Measurements from ENCODE around the gene TRIM75. TPM values are rescaled to one million over a fixed set of nuclear protein-coding genes. Genes with fewer than 3 reads are reported as not detected.
"Not testable (repeated sequence)": the region's sequence is repeated elsewhere in the genome, so short reads cannot be mapped to it uniquely, and the experiment has no call there.

TRIM75 gene
- polyA plus RNA-seq, 1 donor from 2014 or later = not detected

DNA sequence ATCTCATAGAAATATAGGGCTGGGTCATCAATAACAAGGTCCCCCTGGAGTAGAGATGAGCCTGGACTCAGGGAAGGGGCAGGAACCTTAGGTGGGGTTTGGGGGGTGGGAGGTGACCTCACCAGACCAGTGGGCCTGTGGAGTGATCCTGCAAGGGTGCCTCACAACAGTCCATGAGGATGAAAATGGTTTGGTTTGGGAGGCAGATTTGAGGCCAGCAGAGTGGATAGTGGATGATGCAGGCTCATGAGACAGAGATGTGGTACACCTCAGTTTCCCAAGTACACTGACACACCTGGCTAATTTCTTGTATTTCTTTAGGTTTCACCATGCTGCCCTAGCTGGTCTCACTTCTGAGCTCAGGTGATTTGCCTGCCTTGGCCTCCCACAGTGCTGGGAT is 40.0 kb upstream of the TRIM75 start:
- Histone ChIP-seq H3K9me2 (ENCODE audit: insufficient read depth, low read length) (no peaks in the 10 kb centered on the region), H3K36me3 (ENCODE audit: insufficient read depth, low read length) (no peaks in the 10 kb centered on the region), H3K79me2 (replicated peaks; ENCODE audit: insufficient read depth, low read length) (no peaks in the 10 kb centered on the region), H3K27ac (ENCODE audit: low read length) (no peak overlapping the region), H3F3A (ENCODE audit: insufficient read depth, low read length, poor library complexity, severe bottlenecking) (no peaks in the 10 kb centered on the region), H3K9ac (ENCODE audit: low read length) (no peak overlapping the region), H3K27me3 (ENCODE audit: insufficient read depth, low read depth, low read length) (no peaks in the 10 kb centered on the region), H3K4me3 (ENCODE audit: low read length) (no peak overlapping the region), H3K4me2 (ENCODE audit: low read length) (no peak overlapping the region), H3K9me3 (ENCODE audit: low read length) (no peaks in the 10 kb centered on the region), H2AFZ (ENCODE audit: low read depth, low read length) (no peak overlapping the region), H4K20me1 (ENCODE audit: insufficient read depth) (no peaks in the 10 kb centered on the region)
- TF ChIP-seq EP300 (conservative IDR thresholded peaks at IDR 0.05; ENCODE audit: poor library complexity, severe bottlenecking) = no peak
- TF ChIP-seq, protein P1, sequence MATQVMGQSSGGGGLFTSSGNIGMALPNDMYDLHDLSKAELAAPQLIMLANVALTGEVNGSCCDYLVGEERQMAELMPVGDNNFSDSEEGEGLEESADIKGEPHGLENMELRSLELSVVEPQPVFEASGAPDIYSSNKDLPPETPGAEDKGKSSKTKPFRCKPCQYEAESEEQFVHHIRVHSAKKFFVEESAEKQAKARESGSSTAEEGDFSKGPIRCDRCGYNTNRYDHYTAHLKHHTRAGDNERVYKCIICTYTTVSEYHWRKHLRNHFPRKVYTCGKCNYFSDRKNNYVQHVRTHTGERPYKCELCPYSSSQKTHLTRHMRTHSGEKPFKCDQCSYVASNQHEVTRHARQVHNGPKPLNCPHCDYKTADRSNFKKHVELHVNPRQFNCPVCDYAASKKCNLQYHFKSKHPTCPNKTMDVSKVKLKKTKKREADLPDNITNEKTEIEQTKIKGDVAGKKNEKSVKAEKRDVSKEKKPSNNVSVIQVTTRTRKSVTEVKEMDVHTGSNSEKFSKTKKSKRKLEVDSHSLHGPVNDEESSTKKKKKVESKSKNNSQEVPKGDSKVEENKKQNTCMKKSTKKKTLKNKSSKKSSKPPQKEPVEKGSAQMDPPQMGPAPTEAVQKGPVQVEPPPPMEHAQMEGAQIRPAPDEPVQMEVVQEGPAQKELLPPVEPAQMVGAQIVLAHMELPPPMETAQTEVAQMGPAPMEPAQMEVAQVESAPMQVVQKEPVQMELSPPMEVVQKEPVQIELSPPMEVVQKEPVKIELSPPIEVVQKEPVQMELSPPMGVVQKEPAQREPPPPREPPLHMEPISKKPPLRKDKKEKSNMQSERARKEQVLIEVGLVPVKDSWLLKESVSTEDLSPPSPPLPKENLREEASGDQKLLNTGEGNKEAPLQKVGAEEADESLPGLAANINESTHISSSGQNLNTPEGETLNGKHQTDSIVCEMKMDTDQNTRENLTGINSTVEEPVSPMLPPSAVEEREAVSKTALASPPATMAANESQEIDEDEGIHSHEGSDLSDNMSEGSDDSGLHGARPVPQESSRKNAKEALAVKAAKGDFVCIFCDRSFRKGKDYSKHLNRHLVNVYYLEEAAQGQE (IDR thresholded peaks at IDR 0.05; ENCODE audit: borderline replicate concordance) = no peak
- TF ChIP-seq MXI1 (conservative IDR thresholded peaks at IDR 0.05; ENCODE audit: poor library complexity, severe bottlenecking) = no peak
- no peak for TF ChIP-seq SMC3 (conservative IDR thresholded peaks at IDR 0.05; ENCODE audit: poor library complexity)
- TF ChIP-seq, protein P2, sequence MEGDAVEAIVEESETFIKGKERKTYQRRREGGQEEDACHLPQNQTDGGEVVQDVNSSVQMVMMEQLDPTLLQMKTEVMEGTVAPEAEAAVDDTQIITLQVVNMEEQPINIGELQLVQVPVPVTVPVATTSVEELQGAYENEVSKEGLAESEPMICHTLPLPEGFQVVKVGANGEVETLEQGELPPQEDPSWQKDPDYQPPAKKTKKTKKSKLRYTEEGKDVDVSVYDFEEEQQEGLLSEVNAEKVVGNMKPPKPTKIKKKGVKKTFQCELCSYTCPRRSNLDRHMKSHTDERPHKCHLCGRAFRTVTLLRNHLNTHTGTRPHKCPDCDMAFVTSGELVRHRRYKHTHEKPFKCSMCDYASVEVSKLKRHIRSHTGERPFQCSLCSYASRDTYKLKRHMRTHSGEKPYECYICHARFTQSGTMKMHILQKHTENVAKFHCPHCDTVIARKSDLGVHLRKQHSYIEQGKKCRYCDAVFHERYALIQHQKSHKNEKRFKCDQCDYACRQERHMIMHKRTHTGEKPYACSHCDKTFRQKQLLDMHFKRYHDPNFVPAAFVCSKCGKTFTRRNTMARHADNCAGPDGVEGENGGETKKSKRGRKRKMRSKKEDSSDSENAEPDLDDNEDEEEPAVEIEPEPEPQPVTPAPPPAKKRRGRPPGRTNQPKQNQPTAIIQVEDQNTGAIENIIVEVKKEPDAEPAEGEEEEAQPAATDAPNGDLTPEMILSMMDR (IDR thresholded peaks at IDR 0.05; ENCODE audit: poor library complexity, severe bottlenecking) = no peak
- no peak for TF ChIP-seq EZH2 (IDR thresholded peaks at IDR 0.05; ENCODE audit: borderline replicate concordance, insufficient read depth, low read length, poor library complexity, severe bottlenecking)
- no peak for TF ChIP-seq TAF1 (IDR thresholded peaks at IDR 0.05; ENCODE audit: low read depth)
- no peak for TF ChIP-seq RAD21 (conservative IDR thresholded peaks at IDR 0.05)
- TF ChIP-seq POLR2AphosphoS5 (IDR thresholded peaks at IDR 0.05) = no peak

DNA sequence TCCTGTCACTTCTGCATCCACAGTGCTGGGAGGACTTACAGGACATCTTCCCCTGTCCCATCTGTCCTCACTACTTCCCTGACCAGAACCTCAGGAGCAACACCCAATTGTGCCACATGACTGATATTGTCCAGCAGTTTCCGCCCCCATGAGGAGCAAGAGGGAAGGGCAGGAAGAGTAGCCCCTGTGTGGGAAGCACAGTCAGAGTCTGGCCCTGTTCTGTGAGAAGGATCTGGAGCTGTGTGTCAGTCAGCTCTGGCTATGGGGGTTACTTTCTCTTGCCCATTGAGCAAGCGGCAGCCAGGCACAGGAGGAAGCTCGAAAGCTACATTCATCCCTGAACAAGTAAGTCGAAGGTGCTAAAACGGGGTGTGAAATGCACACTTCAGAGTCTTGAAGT is 36.7 kb upstream of the TRIM75 start:
- Histone ChIP-seq H3F3A (ENCODE audit: insufficient read depth, low read length, poor library complexity, severe bottlenecking) (no peaks in the 10 kb centered on the region), H3K9me2 (ENCODE audit: insufficient read depth, low read length) (no peaks in the 10 kb centered on the region), H3K4me3 (ENCODE audit: low read length) (no peak overlapping the region), H3K4me2 (ENCODE audit: low read length) (no peak overlapping the region), H3K27me3 (ENCODE audit: insufficient read depth, low read depth, low read length) (no peaks in the 10 kb centered on the region), H4K20me1 (ENCODE audit: insufficient read depth) (no peaks in the 10 kb centered on the region), H2AFZ (ENCODE audit: low read depth, low read length) (no peak overlapping the region), H3K9ac (ENCODE audit: low read length) (no peak overlapping the region), H3K36me3 (ENCODE audit: insufficient read depth, low read length) (no peaks in the 10 kb centered on the region), H3K79me2 (replicated peaks; ENCODE audit: insufficient read depth, low read length) (no peaks in the 10 kb centered on the region), H3K27ac (ENCODE audit: low read length) (no peak overlapping the region), H3K9me3 (ENCODE audit: low read length) (no peaks in the 10 kb centered on the region)
- no peak for TF ChIP-seq MXI1 (conservative IDR thresholded peaks at IDR 0.05; ENCODE audit: poor library complexity, severe bottlenecking)
- TF ChIP-seq, protein P1 (IDR thresholded peaks at IDR 0.05; ENCODE audit: borderline replicate concordance) = no peak
- TF ChIP-seq, protein P2 (IDR thresholded peaks at IDR 0.05; ENCODE audit: poor library complexity, severe bottlenecking) = no peak
- TF ChIP-seq RAD21 (conservative IDR thresholded peaks at IDR 0.05) = no peak
- no peak for TF ChIP-seq TAF1 (IDR thresholded peaks at IDR 0.05; ENCODE audit: low read depth)
- no peak for TF ChIP-seq EZH2 (IDR thresholded peaks at IDR 0.05; ENCODE audit: borderline replicate concordance, insufficient read depth, low read length, poor library complexity, severe bottlenecking)
- TF ChIP-seq POLR2AphosphoS5 (IDR thresholded peaks at IDR 0.05) = no peak
- TF ChIP-seq EP300 (conservative IDR thresholded peaks at IDR 0.05; ENCODE audit: poor library complexity, severe bottlenecking) = no peak
- TF ChIP-seq SMC3 (conservative IDR thresholded peaks at IDR 0.05; ENCODE audit: poor library complexity) = no peak

DNA sequence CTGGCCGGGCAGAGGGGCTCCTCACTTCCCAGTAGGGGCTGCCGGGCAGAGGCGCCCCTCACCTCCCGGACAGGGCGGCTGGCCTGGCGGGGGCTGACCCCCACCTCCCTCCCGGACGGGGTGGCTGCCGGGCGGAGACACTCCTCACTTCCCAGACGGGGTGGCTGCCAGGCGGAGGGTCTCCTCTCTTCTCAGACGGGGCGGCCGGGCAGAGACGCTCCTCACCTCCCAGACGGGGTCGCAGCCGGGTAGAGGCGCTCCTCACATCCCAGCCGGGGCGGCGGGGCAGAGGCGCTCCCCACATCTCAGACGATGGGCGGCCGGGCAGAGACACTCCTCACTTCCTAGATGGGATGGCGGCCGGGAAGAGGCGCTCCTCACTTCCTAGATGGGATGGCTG is 33.7 kb upstream of the TRIM75 start:
- H4K20me1 ChIP-seq (ENCODE audit: insufficient read depth); H3K36me3 ChIP-seq (ENCODE audit: insufficient read depth, low read length); H3K27ac ChIP-seq (ENCODE audit: low read length); H3K27me3 ChIP-seq (ENCODE audit: insufficient read depth, low read depth, low read length); H3F3A ChIP-seq (ENCODE audit: insufficient read depth, low read length, poor library complexity, severe bottlenecking); H3K9me2 ChIP-seq (ENCODE audit: insufficient read depth, low read length); H3K4me2 ChIP-seq (ENCODE audit: low read length); H3K9ac ChIP-seq (ENCODE audit: low read length); H3K4me3 ChIP-seq (ENCODE audit: low read length); H3K79me2 ChIP-seq (replicated peaks; ENCODE audit: insufficient read depth, low read length); H3K9me3 ChIP-seq (ENCODE audit: low read length); H2AFZ ChIP-seq (ENCODE audit: low read depth, low read length): not testable (repeated sequence)
